ENCODE results near the gene ACOXL. TPM values are rescaled to one million over a fixed set of nuclear protein-coding genes. Genes with fewer than 3 reads are reported as not detected.
A peak's percentile ranks its signal among the peaks of the same experiment; 100 is the strongest.
"Not testable (repeated sequence)": the region's sequence is repeated elsewhere in the genome, so short reads cannot be mapped to it uniquely, and the experiment has no call there.

The ACOXL gene
- 0.69 and 1.0 TPM in 2 replicates for total RNA-seq

DNA sequence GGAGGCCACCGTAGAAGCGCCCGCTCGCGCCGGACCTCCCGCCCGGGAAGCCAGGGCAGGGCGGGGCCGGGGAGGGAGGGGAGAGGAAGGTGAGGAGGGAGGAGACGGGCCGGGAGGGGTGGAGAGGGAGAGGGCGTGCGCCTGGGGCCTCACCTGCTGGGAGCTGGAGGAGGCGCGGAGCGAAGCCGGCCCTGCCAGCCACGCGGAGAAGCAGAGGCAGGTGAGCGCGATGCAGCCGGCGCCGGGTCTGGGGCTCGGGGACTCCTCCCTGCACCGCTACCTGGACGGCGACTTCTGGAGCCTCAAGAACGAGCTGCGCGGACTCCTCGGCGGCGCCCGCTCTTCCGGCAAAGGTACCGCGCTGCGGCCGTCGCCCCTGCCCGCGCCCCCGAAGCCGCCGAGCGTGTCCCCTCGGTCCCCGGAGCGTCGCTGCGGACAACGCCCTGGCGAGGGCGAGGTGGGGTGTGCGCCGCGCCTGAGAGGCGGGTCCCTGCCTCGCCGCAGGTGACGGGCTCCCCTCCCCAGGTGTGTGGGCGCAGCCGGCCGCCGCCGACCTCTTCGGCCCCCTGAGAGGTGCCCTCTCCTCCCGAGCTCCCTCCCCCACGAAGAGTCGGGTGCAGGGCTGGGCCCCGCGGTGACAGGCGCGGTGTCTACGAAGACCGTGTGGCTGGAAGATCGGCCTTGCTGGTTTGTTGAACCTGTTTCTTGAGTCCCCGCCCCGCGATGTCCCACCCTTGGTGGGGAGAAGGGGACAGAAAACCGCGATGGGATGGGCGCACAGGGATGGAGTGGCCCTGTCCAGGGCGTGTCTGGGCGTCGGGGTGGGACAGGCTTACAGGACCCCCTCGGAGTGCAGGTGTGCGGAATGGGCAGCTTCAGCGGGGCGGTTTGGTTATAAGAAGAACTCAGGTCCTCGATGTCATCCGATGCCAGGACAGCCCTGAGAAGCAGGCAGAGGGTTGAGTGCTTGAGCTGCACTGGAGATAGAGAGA, at the start of gene ACOXL:
ACOXL (plus strand) TSS at position 152 of the 992 bp plus-strand sequence. CDS start 35,817 bp downstream, outside the sequence.
- no peak within 1 kb of the TSS for H3K27ac Mint-ChIP-seq
- intact Hi-C loops (cut with micrococcal nuclease): no loop called here
- peak within 1 kb of the TSS; percentile 67 for H3K4me3 Mint-ChIP-seq
- peaks cover 85% of the 10 kb centered on the region for H3K27me3 Mint-ChIP-seq
- DNase-seq: peak; percentile 69
- H3K9me3 Mint-ChIP-seq: no peaks in the 10 kb centered on the region
- peaks cover 2% of the 10 kb centered on the region for H3K36me3 Mint-ChIP-seq (ENCODE audit: low read depth)
- peaks cover 7% of the 10 kb centered on the region for H3K4me1 Mint-ChIP-seq

DNA sequence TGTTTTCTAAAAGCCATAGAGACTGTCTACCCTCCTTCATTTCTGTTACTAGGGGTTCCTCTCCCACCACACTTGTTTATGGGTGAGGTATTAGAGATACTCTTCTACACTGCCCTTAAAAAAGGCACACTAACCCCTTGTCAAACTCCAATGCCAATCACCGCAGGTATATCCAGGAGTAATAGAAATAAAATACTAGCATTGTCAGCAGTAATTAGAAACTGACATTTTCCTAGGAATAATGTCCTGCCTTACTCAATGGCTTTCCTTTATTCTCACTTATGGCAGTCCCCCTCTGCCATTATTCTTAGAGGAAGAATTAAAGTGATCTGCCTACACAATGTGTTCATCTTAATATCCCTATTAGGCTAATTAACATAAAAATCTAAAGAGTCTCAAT, 49.5 kb upstream of the ACOXL start:
- peaks cover 6% of the 10 kb centered on the region for H3K9me3 Mint-ChIP-seq
- DNase-seq: no peak
- H3K27me3 Mint-ChIP-seq: peaks cover 37% of the 10 kb centered on the region
- no peaks in the 10 kb centered on the region for H3K36me3 Mint-ChIP-seq (ENCODE audit: low read depth)
- H3K4me1 Mint-ChIP-seq: peaks cover 11% of the 10 kb centered on the region
- no peak overlapping the region for H3K4me3 Mint-ChIP-seq
- no peak overlapping the region for H3K27ac Mint-ChIP-seq
- intact Hi-C loops (cut with micrococcal nuclease): no loop called here

DNA sequence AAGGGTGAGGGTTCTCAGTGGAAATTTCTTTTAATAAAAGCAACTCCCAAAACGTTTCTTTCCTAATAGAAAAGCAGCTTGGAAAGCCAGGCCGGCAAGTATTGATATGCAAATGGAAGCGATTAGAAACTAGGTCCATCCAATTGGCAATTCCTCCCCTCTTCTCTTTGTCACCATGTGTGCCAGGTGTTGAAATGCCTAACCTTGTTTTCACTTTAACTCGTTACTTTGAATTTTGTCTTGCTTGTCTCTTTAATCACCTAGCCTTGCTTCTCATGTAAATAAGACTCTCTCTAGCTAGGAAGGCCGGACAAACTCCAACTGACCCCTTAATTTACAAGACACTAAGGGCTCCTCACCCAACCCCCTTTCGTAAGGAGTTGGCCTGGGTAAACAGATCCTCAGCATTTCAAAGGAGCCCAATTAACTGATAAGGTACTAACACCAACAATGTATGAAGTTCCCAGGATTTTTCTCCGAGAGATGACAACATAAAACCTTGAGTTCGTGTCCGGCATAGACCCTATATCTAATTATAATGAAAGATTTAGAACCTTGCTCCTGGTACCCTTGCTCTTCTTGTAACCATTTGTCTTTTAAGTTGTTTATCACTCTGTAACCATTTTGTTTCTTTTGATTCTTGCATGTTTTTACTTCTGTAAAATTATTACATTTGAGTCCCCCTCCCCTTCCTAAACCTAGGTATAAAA, 44.4 kb upstream of the ACOXL start:
- H3K4me3 Mint-ChIP-seq; intact Hi-C loops (cut with micrococcal nuclease); H3K36me3 Mint-ChIP-seq (ENCODE audit: low read depth); H3K4me1 Mint-ChIP-seq; H3K27ac Mint-ChIP-seq: not testable (repeated sequence)
- peaks cover 33% of the 10 kb centered on the region for H3K9me3 Mint-ChIP-seq
- H3K27me3 Mint-ChIP-seq: peaks cover 51% of the 10 kb centered on the region
- DNase-seq: peak; percentile 34

DNA sequence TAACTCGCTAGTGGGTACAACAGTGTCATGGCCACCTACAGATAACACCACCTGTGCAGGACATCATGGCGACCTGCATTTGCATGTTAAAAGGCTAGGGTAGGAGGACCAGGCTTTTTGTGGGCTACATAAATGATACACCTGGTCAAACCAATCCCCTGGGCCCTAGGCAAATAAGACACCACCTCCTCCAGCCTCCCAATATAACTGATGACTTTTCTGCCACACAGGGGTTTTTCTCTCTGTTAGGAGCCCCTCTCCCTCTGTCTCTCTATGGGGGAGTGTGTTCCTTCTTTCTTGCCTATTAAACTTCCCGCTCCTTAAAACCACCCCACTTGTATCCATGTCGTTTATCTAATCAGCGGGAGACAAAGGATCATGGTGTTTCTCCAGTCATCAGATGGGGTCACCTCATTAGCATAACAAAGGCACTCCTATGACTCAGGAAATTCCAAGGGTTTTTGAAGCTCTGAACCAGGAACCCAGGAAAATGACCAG, 43.7 kb upstream of the ACOXL start:
- no peak overlapping the region for H3K4me3 Mint-ChIP-seq
- H3K27me3 Mint-ChIP-seq: peaks cover 51% of the 10 kb centered on the region
- intact Hi-C loops (cut with micrococcal nuclease): no loop called here
- H3K4me1 Mint-ChIP-seq: peaks cover 1% of the 10 kb centered on the region
- H3K9me3 Mint-ChIP-seq: peaks cover 36% of the 10 kb centered on the region
- DNase-seq: peak; percentile 46
- H3K36me3 Mint-ChIP-seq (ENCODE audit: low read depth): peaks cover 2% of the 10 kb centered on the region
- no peak overlapping the region for H3K27ac Mint-ChIP-seq

DNA sequence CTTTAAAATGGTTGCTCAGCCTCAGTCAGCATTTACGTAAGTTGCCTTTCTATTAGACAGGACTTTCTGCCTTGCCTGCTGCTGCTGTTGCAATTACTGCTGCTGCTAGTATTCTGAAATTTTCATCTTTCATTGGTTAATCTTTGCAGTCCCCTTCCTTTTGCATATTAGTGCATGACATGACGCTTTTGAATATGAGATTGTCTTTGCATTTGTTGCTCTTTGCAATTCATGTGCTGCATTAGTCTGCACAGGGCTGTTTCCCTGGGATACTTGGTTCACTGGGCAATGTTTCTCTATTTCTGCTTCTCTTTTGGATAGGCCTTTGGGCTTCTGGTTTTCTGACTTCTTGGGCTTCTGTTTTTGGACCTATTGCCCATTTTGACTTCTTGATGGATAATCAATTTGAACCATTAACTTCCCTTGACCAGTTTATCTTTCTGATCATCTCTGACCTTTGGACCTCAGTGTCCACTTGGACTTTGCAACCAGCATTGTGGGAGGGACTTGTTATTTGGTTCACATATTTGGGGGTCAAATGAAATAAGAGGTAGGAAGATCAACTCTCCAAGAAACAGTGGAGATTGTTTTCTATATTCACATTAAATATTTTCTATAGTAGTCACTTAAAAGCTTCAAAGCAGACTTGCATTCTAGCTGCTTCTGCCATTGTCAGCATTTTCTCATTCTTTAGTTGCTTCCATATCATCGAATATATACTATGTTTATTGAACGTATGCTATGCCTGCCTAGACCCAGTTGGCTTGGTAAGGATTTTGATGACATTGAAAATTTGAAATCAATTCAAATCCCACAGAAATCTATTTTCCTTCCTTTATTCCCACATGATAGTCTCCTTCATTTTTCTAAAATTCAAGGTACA, 42.0 kb upstream of the ACOXL start:
- peaks cover 2% of the 10 kb centered on the region for H3K36me3 Mint-ChIP-seq (ENCODE audit: low read depth)
- no peak overlapping the region for H3K4me3 Mint-ChIP-seq
- no peak overlapping the region for H3K27ac Mint-ChIP-seq
- H3K9me3 Mint-ChIP-seq: peaks cover 36% of the 10 kb centered on the region
- H3K4me1 Mint-ChIP-seq: peaks cover 8% of the 10 kb centered on the region
- DNase-seq: no peak
- H3K27me3 Mint-ChIP-seq: peaks cover 39% of the 10 kb centered on the region
- intact Hi-C loops (cut with micrococcal nuclease): no loop called here

DNA sequence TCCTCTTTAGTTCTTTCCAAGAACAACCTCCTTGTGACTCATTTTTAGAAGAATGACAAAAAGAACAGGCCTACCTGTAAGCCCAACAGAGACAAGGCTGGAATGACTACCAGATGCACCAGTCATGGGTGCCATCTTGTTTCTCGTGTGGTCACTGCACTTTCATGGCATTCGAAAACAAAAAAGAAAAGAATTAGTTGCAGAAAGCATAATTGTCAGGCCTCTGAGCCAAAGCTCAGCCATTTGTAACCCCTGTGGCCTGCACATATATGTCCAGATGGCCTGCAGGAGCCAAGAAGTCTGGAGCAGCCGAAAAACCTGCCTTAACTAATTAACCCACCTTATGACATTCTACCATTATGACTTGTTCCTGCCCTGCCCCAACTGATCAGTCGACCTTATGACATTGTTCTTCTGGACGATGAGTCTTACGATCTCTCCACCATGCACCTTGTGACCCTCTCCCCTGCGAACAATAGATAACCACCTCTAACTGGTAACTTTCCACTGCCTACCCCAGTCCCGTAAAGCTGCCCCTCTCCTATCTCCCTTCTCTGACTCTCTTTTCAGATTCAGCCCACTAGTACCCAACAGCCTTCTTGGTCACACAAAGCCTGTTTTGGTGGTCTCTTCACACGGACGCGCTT, 40.6 kb upstream of the ACOXL start:
- DNase-seq: no peak
- Mint-ChIP-seq H3K36me3 (ENCODE audit: low read depth) (peaks cover 2% of the 10 kb centered on the region), H3K27me3 (peaks cover 31% of the 10 kb centered on the region), H3K4me1 (peaks cover 11% of the 10 kb centered on the region), H3K4me3 (no peak overlapping the region), H3K9me3 (peaks cover 31% of the 10 kb centered on the region), H3K27ac (no peak overlapping the region)
- intact Hi-C loops (cut with micrococcal nuclease): no loop called here

DNA sequence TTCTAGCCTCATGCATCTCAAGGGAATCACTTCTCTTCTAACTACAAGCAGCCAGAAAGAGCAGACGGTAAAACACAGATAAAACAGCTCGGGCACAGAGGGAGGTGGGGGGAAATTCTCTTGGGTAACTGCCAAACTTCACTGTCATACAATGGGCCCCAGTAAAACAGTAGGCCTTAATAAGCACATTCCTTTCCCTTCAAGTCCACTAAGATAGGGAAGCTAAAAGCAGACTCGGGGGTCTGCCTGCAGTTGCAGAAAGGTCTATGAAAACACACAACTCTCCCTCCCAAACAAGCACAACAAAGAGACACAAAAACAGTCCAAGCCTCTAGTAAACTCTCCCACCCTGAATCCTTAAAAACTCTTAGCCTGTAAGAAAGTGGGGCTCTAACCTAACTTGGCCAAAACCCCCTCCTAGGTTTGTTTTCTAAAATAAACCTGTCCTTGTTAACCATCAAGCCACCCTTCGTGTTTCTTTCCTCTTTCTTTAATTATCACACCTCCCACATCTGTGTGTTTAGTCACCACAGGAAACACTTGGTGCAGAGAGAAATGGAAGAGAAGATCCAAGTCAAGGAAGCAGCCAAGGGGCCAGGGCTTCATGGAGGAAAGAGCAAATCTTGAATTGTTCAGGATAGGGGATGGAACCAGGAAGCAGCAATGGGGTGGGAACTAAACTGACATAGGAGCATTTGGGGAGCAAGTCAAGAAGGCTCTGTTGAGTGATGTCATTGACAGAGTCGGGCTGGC, 37.1 kb upstream of the ACOXL start:
- H3K27ac Mint-ChIP-seq; intact Hi-C loops (cut with micrococcal nuclease); H3K36me3 Mint-ChIP-seq (ENCODE audit: low read depth): not testable (repeated sequence)
- peaks cover 28% of the 10 kb centered on the region for H3K27me3 Mint-ChIP-seq
- H3K4me1 Mint-ChIP-seq: peaks cover 11% of the 10 kb centered on the region
- peaks cover 19% of the 10 kb centered on the region for H3K9me3 Mint-ChIP-seq
- peak overlapping the region; percentile 34 for H3K4me3 Mint-ChIP-seq
- DNase-seq: peak; percentile 47

DNA sequence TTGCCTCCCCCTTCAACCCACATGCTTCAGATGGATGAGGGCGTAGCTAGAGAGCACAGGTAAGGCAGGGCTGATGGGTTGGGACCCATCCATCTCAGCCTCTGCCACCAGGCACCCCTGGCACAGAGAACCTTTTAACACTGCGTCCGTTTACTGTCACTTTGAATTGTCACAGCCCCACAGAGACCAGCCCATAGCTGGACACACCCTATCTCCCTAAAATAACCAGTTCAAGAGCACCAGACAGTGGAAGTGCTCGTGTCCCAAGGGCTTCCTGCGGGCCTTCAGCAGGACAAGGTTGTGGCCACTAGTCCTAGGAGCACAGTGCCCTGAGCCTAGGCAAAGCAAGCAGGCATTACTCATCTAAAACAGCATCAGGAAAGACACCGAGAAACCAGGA, 34.1 kb upstream of the ACOXL start:
- H3K27ac Mint-ChIP-seq; DNase-seq; H3K9me3 Mint-ChIP-seq; intact Hi-C loops (cut with micrococcal nuclease); H3K36me3 Mint-ChIP-seq (ENCODE audit: low read depth); H3K4me3 Mint-ChIP-seq: not testable (repeated sequence)
- Mint-ChIP-seq H3K4me1 (peaks cover 13% of the 10 kb centered on the region), H3K27me3 (peaks cover 28% of the 10 kb centered on the region)

DNA sequence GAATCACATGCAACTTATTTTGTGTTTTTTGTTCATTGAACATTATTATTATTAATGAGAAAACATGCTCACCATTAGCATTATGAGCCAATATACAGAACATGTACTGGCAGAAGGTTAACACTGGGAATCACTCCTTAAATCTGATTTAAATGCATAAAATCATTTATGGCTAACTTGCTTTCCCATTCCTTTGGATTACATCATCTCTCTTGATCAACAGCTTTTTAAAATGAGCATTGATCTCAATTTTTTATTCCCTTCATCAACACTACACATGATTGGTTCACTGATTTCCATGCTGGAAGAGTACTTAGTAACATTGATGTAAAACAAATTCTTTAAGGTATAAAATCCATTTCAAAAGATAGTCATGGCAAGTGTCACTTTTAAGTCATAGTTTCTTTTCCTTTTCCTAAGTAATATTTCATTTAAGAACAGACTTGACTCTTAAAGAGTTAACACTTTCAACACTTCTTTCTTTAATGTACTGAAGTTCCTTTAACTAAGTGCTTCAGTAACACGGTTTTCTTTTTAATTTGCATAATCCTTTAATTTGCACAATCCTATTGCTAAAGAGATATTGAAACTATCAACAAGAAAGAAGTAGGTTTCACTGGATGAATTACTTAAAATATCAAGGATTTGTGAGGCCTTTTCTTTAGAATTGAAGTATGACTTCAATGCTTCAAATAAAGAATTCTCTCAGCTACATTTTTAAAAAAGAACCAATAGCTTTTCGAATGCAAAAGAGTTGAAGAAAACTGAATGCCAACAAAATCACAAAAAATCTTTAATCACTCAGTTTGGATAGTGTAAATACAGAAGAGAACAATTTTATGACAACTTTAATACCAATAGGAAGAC, 29.6 kb upstream of the ACOXL start:
- Mint-ChIP-seq H3K4me3 (no peak overlapping the region), H3K27ac (no peak overlapping the region), H3K36me3 (ENCODE audit: low read depth) (no peaks in the 10 kb centered on the region), H3K9me3 (no peaks in the 10 kb centered on the region), H3K27me3 (peaks cover 56% of the 10 kb centered on the region), H3K4me1 (peaks cover 2% of the 10 kb centered on the region)
- intact Hi-C loops (cut with micrococcal nuclease): no loop called here
- no peak for DNase-seq

DNA sequence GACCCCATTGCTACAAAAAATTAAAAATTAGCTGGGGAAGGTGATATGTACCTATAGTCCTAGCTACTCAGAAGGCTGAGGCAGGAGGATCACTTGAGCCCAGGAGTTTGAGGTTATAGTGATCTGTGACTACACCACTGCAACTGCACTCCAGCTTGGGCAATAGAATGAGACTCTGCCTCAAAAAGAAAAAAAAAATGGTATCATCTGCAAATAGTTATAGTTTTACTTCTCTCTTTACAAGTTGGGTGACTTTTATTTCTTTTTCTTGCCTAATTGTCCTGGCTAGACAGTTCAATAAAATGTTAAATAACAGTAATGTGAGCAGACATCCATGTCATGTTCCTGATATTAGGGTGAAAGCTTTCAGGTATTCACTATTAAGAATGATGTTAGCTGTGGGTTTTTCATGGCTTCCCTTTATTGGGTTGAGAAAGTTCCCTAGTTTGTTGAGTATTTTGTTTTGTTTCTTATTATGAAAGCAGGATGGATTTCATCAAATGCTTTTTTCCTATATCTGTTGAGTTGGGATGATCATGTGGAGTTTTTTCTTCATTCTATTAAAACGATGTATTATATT, 24.9 kb upstream of the ACOXL start:
- Mint-ChIP-seq H3K27ac (no peak overlapping the region), H3K36me3 (ENCODE audit: low read depth) (no peaks in the 10 kb centered on the region), H3K27me3 (peaks cover 73% of the 10 kb centered on the region), H3K9me3 (no peaks in the 10 kb centered on the region), H3K4me3 (no peak overlapping the region), H3K4me1 (no peaks in the 10 kb centered on the region)
- intact Hi-C loops (cut with micrococcal nuclease): no loop called here
- DNase-seq: no peak

DNA sequence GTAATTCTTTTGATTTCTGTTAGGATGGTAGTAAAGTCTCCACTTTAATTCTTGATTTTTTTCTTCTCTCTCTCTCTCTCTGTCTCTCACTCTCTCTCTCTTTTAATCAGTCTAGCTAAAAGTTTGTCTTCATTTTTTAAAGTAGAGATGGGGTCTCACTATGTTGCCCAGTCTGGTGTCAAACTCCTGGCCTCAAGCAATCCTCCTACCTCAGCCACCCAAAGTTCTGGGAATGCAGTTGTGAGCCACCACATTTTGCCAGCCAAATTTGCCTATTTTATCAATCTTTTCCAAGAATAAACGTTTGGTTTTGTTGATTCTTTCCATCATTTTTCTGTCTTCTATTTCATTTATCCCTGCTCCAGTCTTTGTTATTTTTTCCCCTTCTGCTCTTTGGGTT, 23.9 kb upstream of the ACOXL start:
- intact Hi-C loops (cut with micrococcal nuclease): no loop called here
- H3K27ac Mint-ChIP-seq: no peak overlapping the region
- no peak for DNase-seq
- no peaks in the 10 kb centered on the region for H3K9me3 Mint-ChIP-seq
- peaks cover 1% of the 10 kb centered on the region for H3K4me1 Mint-ChIP-seq
- H3K27me3 Mint-ChIP-seq: peaks cover 69% of the 10 kb centered on the region
- no peak overlapping the region for H3K4me3 Mint-ChIP-seq
- no peaks in the 10 kb centered on the region for H3K36me3 Mint-ChIP-seq (ENCODE audit: low read depth)
